ENCODE results near the gene RPP40.

DNA sequence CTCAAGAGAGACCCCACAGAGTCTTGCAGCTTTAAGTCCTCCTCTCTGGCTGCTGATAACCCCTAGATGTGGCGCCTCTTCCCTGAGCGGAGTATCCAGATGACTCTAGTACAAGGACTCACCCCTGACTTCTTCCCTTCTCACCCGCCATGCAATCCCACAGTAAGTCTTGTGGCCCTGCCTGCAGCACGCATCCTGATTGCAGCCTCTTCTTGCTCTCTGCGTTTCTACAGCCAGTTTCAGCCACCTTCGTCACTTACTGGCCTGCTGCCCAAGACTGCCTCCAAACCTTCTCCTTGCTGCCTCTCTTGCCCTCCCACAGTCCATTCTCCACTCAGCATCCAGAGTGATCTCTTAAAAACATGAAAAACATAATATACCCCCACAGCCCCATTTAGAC is 2.4 kb upstream of the RPP40 start:
- TF ChIP-seq, protein P1, sequence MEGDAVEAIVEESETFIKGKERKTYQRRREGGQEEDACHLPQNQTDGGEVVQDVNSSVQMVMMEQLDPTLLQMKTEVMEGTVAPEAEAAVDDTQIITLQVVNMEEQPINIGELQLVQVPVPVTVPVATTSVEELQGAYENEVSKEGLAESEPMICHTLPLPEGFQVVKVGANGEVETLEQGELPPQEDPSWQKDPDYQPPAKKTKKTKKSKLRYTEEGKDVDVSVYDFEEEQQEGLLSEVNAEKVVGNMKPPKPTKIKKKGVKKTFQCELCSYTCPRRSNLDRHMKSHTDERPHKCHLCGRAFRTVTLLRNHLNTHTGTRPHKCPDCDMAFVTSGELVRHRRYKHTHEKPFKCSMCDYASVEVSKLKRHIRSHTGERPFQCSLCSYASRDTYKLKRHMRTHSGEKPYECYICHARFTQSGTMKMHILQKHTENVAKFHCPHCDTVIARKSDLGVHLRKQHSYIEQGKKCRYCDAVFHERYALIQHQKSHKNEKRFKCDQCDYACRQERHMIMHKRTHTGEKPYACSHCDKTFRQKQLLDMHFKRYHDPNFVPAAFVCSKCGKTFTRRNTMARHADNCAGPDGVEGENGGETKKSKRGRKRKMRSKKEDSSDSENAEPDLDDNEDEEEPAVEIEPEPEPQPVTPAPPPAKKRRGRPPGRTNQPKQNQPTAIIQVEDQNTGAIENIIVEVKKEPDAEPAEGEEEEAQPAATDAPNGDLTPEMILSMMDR (IDR thresholded peaks at IDR 0.05): no peak
- TF ChIP-seq, protein P2, sequence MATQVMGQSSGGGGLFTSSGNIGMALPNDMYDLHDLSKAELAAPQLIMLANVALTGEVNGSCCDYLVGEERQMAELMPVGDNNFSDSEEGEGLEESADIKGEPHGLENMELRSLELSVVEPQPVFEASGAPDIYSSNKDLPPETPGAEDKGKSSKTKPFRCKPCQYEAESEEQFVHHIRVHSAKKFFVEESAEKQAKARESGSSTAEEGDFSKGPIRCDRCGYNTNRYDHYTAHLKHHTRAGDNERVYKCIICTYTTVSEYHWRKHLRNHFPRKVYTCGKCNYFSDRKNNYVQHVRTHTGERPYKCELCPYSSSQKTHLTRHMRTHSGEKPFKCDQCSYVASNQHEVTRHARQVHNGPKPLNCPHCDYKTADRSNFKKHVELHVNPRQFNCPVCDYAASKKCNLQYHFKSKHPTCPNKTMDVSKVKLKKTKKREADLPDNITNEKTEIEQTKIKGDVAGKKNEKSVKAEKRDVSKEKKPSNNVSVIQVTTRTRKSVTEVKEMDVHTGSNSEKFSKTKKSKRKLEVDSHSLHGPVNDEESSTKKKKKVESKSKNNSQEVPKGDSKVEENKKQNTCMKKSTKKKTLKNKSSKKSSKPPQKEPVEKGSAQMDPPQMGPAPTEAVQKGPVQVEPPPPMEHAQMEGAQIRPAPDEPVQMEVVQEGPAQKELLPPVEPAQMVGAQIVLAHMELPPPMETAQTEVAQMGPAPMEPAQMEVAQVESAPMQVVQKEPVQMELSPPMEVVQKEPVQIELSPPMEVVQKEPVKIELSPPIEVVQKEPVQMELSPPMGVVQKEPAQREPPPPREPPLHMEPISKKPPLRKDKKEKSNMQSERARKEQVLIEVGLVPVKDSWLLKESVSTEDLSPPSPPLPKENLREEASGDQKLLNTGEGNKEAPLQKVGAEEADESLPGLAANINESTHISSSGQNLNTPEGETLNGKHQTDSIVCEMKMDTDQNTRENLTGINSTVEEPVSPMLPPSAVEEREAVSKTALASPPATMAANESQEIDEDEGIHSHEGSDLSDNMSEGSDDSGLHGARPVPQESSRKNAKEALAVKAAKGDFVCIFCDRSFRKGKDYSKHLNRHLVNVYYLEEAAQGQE (IDR thresholded peaks at IDR 0.05; ENCODE audit: insufficient read depth in 1 of 2, low read depth in 2 of 2, low read length in 1 of 2): no peak
- TF ChIP-seq SIN3A (IDR thresholded peaks at IDR 0.05; ENCODE audit: borderline replicate concordance, insufficient read depth, low read depth, low read length): no peak
- TF ChIP-seq TCF7L2 (IDR thresholded peaks at IDR 0.05; ENCODE audit: low read depth, low read length): no peak

Measured in Panc1 (cell line).